Measurements from ENCODE around the gene CLPSL2.
A peak's percentile ranks its signal among the peaks of the same experiment; 100 is the strongest.

CLPSL2 gene

DNA sequence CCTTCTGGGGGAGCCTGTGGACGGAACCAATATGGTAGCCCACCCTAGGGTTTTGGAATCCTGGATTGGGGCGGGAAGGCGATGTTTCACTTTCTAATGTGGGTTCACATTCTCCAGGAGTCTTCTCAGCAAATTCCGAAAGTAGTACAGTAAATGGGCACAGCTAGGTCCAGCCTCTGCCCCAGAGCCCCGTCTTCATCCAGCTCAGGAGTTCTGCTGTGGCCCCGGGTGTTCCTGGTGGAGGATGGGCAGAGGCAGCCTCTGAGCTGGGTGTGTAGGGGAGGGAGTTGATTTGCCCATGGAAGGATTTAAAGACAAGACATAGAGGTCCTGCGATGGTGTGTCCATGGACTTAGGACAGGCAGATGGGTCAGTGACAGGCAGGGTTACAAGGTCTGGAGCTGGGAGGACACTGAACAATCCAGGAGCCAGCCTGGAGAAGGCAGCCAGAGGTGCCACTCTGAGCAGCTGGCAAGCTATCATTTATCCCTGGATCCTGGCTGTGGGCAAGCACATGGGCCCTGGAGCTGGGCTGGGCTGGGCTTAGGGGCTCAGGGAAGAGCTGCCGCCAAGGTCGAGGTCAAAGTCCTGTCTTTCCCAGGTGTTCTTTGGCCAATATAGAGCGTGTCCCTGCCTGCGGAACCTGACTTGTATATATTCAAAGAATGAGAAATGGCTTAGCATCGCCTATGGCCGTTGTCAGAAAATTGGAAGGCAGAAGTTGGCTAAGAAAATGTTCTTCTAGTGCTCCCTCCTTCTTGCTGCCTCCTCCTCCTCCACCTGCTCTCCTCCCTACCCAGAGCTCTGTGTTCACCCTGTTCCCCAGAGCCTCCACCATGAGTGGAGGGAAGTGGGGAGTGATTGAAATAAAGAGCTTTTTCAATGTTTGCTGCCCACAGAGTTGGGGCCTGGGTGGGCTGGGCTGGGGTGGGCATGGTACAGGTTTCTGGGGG lies 11.1 kb downstream of the CLPSL2 start:
- DNase-seq (ENCODE audit: low read depth): no peak

- no peak for DNase-seq (ENCODE audit: low read depth)
These were observed 12.1 kb downstream of the CLPSL2 start for GRCh38 chr6:35788423-35788982.

DNA sequence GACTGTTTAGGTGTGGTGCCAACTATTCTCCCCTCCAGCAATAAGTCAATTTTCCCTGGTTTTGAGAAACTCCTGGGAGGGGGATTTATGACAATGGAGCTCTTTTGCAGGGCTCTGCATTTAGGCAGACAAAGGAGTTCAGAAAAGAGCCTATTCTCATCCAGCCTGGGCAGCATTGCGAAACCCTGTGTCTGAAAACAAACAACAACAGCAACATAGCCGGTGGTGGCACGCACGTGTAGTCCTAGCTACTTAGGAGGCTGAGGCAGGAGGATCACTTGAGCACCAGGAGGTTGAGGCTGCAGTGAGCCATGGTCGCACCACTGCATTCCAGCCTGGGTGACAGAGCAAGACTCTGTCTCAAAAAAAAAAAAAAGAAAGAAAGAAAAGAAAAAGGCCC lies 14.3 kb downstream of the CLPSL2 start:
- DNase-seq (ENCODE audit: low read depth): no peak

DNA sequence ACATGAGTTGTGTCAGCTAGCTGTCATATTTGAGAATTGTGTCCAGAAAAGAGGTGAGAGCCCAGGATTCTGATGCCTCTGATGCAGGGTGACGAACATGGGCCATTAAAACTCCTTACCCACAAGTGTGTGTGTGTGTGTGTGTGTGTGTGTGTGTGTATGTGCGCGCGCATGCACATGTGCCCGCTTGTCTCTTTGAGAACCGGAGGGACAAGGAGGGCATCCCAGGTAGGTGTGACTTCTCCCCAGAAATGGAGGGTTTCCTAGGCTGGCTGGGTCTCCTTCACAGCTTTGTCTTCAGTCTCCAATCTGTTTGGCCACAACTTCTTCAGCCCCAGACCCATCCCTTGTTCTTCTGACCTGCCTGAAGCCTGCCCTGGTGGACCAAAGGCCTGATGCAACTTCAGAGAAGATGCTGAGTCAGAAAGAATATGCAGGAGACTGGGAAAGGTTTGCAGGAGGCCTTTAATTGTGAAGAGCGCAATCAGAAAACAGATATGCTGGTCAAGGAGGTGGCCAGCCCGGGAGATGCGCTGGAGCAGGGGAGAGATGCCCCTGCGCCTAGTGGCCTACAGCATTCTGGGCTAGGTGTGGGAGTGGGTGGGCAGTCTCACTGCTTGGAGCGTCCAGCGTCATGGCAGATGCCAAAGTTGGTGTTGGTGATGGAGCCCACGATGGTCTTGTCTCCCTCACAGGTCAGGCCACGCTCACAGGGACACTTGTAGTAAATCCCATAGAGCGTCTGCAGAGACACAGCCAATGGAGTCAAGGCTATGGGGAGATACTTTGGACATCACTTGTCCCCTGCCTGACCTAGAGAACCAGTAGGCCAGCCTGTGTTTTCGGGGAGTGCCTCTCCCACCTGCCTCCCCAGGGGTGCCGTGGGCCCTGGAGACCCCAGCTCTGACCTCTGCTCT lies 18.4 kb downstream of the CLPSL2 start:
- no peak for DNase-seq (ENCODE audit: low read depth)

DNA sequence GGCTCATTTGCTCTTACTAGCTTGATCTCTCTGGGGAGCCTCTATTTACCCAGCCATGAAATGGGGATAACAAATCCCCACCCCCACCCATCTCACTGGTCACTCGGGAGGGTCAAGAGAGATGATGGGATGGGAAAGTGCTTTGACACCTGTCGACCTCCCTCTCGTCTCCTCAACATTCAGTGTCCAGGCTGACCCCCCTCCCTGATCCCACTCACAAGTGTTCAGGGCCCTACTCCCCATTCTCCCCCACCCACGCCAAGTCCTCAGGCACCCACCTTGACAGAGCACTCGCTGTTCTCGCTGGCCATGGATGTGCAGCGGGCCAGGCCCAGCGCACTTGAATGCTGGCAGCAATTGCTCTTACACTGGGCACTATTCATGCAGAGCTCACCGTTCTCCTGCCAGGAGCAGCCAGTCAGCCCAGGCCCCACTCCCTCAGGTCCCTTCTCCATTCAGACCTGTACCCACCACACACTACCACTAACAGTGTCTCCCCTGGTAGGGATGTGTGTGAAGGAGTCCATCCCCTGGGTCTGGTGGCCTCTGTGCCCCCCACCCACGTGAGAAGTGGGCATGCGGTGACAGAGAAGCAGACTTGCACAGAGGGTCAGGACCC lies 19.2 kb downstream of the CLPSL2 start:
- DNase-seq (ENCODE audit: low read depth): no peak

GRCh38 chr6:35796236-35796635 lies 19.8 kb downstream of the CLPSL2 start:
- no peak for DNase-seq (ENCODE audit: low read depth)

- no peak for DNase-seq (ENCODE audit: low read depth)
These were observed 21.6 kb downstream of the CLPSL2 start for GRCh38 chr6:35797837-35798526.

DNA sequence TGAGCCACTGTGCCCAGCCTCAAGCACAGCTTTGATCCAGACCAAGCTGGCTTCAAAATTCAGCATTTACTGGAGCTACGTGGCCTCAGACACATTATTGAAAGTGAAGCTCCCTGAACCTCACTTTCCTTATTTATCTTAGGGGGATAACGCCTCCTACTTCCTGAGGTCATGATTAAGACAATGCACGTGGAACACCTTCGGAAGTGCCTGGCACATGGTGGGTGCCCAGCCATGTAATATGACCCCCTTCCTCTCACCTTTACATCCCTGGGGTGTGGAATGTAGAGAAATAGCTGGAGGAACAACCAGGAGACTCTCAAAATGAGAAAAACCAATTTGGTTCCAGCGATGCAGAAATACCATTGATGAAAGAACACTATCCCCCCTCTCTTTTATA lies 22.3 kb downstream of the CLPSL2 start:
- DNase-seq (ENCODE audit: low read depth): no peak

DNA sequence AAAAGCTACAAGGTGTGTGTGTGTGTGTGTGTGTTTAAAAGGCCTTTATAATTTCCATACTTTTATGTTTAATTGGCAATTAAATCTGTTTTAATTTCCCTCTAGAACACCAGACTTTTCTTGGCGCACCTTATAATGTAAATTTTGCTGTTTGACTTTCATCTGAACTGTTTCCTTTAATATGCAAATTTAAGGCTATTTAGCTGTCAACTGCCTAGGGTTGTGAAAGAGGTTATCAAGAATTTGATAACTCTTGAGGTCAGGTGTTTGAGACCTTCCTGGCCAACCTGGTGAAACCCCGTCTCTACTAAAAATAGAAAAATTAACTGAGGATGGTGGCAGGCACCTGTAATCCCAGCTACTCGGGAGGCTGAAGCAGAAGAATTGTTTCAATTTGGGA lies 24.8 kb downstream of the CLPSL2 start:
- no peak for DNase-seq (ENCODE audit: low read depth)

DNA sequence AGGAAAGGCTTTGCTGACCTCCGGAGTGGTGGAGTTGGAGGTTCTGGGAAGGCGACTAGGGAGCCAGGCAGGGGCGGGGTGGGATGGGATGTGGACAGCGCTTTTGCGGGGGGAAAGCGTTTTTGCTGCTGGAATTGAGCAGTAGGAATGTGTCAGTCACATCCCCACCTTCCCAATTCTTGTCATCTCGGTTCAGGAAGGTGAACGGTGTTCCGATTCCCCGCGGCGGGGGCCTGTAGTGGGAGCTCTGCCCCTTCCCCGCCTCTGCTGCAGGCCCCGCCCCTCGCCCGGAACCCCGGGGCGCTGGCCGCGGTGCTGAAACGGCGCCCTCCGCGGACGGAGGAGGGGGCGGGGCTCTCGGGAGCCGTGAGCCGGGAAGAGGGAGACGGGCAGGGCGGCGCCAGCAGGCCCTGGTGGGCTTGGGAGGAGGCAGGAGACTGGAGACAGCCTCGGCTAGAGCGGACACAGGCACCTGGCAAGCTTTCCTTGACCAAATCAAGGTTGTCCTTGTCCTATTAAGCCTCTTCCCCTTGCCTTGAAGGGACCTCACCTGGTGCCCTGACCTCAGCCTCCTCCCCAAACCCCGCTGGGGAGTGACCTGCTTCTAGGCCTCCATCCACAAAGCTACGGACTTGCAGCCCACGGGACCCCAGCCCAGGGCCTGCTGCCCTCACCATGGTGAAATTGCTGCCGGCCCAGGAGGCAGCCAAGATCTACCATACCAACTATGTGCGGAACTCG lies 28.8 kb downstream of the CLPSL2 start, which contains the start of gene LHFPL5:
Gene LHFPL5, plus strand, starts transcription at position 357 of the 741 bp plus-strand sequence. Its CDS starts 319 bp downstream, at position 676.
- peak; percentile 42 for DNase-seq (ENCODE audit: low read depth)

DNA sequence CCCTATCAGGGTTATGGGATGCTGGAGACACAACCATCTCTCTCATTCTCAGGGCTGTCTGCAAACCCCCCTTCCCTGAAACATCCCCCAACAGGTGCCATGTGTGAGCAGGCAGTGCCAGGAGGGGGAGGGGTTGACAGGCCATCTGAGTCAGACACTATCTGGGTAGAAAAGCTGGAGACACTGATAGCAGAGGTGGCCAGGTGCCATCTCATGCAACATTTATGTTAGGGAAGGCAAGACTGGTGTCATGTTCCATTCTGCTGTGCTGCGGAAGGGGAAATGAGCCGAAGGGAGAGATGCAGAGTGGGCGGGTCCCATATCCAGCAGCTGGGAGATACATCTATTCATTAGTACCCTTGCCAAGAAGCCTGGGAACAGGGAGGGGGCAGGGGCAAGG lies 32.3 kb downstream of the CLPSL2 start:
- no peak for DNase-seq (ENCODE audit: low read depth)

GRCh38 chr6:35809809-35810208 lies 33.4 kb downstream of the CLPSL2 start:
- DNase-seq (ENCODE audit: low read depth): no peak

DNA sequence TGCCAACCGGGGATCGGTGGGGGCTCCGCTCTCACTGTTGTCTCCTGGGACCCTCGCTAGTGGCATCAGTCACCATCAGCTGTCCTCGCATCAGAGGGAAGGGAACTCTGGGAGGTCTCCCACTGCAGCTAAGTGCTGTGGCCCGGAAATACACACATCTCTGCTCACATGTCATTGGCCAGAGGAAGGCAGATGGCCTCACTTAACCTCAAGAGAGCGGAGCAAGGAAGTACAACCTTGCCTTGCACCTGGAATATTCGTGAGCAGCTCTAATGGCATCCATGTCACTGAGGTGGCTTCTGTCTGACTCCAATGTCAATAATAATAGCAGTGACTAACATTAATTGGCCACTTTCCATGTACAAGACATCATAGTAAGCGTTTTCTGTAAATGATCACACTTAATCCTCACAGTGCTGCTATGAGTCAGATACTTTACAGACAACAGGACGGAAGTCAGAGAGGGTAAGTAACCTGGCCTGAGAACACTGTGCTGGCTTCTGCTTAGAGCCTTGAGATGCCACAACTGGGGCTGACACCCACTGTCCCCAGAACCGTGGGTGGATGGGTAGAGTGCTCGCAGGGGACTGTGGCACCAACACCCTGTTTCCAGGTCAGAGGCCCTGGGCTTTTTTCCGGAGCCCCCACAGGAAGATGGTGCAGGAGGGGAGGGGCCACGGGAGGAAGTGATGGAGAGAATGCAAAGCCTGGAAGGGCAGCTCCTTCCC lies 34.7 kb downstream of the CLPSL2 start:
- peak; percentile 62 for DNase-seq (ENCODE audit: low read depth)

- DNase-seq (ENCODE audit: low read depth): no peak
These were observed 35.2 kb downstream of the CLPSL2 start for GRCh38 chr6:35811699-35811995.

GRCh38 chr6:35817515-35817914 lies 41.1 kb downstream of the CLPSL2 start:
- DNase-seq (ENCODE audit: low read depth): no peak

DNA sequence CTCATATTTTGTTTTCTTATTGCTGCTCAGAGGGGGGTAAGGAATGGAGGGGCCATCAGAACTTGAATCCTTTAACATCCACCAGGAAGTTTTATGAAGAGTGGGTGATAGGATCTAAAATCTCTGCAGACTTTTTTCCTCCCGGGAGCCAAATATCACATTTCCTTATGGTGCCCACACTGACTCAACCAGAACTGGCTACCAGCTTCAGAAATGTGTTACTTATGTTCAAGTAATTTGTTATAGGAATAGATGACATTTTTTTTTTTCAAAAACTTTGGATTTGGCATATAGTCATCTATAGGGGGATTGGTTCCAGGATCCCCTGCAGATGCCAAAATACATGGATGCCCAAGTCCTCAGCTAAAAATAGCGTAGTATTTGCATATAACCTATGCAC lies 47.2 kb downstream of the CLPSL2 start:
- no peak for DNase-seq (ENCODE audit: low read depth)

DNA sequence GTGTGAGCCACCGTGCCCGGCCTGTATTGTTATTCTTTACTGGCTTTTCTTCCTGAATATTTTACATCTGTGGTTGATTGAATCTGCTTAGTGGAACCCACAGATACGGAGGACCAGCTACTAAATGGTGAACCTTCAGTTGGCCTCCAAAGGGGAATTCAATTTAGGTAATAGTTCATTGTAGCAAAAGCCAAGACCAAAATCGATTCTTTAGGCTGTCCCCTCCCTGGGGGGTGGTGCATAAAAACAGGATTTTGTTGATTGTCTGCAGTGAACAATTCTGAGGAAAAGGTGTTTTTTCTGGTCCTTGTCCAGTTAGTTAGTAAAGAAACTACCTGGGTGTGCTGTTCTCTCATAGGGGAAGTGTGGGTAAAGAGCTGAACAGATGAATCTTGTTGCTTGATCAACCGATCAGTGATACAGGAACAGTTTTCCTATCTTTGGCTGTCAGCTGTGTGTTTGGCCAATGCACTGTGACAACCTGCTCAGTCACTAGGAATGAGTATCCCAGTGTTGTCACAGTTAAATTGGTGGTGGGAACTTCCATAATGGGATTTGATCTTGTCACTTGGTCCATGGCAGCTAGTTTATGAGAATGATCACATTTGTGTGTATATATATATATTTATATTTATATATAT lies 48.3 kb downstream of the CLPSL2 start:
- DNase-seq (ENCODE audit: low read depth): no peak

Measured in EH (cell line).